Left colon (tissue), 2 donors: Measurements from ENCODE around the gene LENEP. TPM values are rescaled to one million over a fixed set of nuclear protein-coding genes. Genes with fewer than 3 reads are reported as not detected.
A peak's percentile ranks its signal among the peaks of the same experiment; 100 is the strongest.

ENCODE experiments used
- ATAC-seq: fragments of 200-7000 bp; cut with Tn5 transposase; one replicate; pipeline ENCODE4 v1.9.1; 2020; ENCODE audit warnings: mild to moderate bottlenecking, moderate library complexity
- DNase-seq, 2 donors: peaks; one replicate each; pipeline ENCODE4 v3.0.0-alpha.2; 2020
- intact Hi-C, 2 donors: fragments of 100-400 bp; cut with DNase I in 1 of 2; cut with micrococcal nuclease in 1 of 2; formaldehyde crosslinking; loops; one replicate each; pipeline versions ENCODE4 v1.11.2 to v1.14.0; 2022; cut with DNase I, micrococcal nuclease
- total RNA-seq, 2 donors: library from RNA; stranded (reverse); fragmentation: NEBNext Ultra II Directional; extraction: Animal tissue kit (Norgen Biotek cat#: 25700); gene quantifications; one replicate each; pipeline ENCODE4 v1.2.1, GENCODE V29; 2021
- donor health status: DM: no; HTN: no; CAD: no.
- donor health status: DM: yes; HTN: yes; CAD: no.

The LENEP gene
- total RNA-seq, 2 donors from 2014 or later: 0.52 TPM; not detected in 1

DNA sequence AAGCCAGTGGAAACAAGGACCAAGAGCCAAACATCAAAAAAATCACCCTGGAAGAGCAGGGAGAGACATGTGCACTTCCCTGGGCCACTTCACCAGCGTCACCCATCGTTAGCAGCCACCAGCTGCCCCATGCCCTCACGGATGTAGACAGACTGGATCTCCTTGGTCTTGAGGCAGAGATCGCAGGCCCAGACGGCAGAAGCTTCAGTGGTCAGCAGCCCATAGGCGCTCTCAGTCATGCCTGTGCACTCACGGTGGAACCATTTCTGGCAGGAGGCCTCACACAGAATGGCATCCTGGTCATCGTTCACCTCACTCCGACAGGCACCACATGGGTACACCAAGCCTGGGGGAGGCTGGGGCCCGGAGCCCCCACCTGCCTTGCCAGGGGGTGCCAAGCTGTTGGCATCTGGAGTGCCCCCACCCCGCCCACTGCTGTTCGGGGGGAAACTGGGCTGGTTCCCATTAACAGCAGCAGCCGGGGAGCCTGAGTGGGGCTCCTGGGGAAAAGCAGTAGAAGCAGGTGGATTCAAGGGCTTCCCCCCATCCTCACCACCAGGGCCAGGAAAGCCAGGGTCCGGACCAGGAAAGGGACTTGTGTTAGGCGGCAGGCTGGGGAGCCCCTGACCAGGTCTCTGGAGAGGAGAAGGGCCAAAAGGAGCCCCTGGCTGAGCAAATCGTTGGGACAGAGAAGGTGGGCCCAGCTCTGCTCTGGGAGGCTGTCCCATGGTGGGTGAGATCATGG lies 34.5 kb upstream of the LENEP start:
- ATAC-seq: no peak
- intact Hi-C loops: no loop called here

DNA sequence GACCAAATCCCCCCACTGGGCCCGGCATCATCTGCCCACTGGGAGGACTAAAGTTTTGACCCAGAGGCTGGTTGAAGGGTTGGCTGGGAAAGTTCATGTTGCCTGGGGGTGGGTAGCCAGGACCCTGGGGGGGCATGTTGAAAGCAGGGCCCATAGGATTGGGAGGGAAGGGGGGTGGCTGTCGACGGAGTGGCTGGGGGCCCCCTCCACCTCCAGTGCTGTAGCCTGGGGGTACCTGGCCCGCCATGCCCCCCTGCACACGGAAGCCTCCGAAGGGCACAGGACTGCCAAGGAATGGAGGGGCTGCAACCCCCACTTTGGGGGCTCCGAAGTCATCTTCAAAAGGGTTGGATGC lies 34.0 kb upstream of the LENEP start:
- ATAC-seq (no peak), DNase-seq (no peak)
- intact Hi-C loops: no loop called here

More for the DNA sequence above, 34.5 kb upstream of the LENEP start:
- DNase-seq: no peak

DNA sequence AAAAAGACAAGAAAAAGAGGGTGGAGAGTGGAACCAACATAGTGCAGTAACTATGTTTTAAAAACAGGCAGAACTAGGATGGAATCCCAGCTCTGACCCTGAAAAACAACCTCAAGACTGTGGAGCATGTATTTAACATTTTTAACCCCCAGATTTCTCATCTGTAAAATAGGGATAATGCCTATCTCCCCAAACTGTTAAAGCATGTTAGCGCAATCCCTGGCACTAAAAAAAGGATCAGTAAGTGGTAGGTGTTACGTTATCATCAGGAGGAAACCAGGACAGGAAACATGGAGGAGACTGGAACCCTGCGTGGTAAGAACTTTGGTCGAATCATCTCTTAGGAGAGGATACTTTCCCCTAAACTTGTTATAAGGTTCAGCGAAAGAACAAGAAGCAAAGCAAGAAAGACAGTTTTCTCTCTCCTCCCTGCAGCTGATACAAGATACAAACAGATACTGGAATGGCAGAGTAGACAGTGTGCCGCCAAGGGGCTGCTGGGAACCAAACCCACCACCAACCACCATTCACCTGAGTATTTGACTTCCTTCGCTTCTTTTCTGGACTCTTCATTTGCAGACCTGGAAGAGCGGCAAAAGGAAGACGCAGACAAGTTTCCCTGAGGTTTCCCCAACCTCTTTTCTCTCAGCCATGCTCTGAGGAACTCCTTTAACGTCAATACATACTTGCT lies 32.8 kb upstream of the LENEP start:
- intact Hi-C loops: loop anchor here in 1 of 2 donors (10.0 kb wide), 1 partner anchor 54 kb away; no protein-coding TSS in a partner anchor
- ATAC-seq: no peak

DNA sequence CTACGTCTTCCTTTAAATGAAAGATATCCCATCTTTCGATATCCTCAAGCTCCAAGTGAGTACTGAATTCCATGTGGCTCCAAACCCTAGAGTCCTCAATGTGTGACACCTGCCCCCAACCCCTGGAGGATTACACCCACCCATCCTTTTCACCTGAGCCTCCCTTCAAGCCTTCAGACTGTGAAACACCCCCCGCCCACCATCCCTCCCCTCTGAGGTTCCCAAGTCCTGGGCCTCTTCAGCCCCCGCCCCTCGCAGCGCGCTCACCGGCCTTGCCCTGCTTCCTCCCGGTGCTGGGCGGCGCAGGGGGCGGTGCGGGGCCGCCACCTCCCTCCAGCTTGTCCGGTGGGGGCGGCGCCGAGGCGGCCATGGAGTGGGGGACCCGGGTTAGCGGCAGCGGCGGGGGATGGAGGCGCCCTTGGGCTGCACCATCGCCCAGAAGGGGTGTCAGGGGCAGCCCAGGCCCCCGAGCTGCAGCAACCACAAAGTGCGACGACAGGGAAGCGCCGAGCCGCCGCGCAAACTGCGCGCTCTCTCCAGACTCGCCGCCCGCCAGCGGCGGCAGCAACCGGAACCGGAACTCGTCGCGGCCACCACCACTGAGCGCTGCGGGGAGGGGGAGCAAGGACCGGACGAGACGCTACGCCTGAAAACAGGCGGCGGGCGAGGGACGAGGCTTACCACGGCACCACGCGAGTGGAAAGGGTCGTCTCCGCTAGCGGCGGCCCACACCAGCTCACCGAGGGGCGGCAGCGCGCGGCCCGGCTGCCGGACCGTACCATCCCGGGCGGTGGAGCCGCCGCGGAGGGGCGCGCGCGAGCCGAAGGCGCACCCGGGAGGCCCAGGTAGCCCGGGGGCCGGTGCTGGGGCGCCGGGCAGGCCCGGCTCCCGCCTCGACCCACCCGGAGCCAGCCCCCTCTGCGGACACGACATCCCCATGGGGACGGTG lies 31.9 kb upstream of the LENEP start, which contains the start of gene PYGO2:
Gene PYGO2 (minus strand): TSS at position 576 of the 949 bp plus-strand sequence. CDS start 206 bp downstream, at position 370.
- ATAC-seq: peak; percentile 86
- intact Hi-C loops: loop anchor here in 1 of 2 donors (10.0 kb wide), 1 partner anchor 53 kb away; no protein-coding TSS in a partner anchor
- peak; percentile 83 to 90 for DNase-seq

More for the DNA sequence above, 32.8 kb upstream of the LENEP start:
- DNase-seq: no peak

DNA sequence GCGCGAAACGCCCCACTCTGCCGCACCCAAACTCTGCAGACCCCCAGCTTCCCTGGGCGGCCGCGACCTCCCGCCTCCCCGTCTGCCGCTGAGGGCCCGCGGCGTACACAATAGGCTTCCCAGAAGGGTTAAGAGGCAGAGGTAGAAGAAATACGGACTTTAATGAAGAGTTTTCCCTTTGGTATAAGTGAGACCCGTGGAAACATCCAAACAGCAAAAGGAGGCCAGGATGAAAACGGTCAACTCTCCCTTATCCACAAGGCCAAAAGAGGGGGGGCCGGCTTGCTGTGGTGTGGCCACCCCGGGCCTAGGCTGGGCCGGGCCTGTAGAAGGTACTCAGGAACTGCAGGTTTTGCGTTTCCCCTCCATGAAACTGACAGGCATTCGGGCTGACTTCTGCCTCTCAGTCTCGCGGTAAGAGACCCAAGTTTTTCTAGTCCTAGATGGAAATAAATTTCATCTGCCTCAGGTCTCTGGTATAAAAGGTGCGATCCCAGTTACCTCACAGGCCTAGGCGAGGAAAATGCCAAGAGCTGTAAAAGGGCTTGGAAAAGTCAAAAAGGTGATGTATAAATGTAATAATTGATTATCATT lies 31.1 kb upstream of the LENEP start:
- DNase-seq: peak in 1 of 2 donors; percentile 59
- intact Hi-C loops: loop anchor here in 1 of 2 donors (10.0 kb wide), 1 partner anchor 53 kb away; no protein-coding TSS in a partner anchor
- ATAC-seq: peak; percentile 16

DNA sequence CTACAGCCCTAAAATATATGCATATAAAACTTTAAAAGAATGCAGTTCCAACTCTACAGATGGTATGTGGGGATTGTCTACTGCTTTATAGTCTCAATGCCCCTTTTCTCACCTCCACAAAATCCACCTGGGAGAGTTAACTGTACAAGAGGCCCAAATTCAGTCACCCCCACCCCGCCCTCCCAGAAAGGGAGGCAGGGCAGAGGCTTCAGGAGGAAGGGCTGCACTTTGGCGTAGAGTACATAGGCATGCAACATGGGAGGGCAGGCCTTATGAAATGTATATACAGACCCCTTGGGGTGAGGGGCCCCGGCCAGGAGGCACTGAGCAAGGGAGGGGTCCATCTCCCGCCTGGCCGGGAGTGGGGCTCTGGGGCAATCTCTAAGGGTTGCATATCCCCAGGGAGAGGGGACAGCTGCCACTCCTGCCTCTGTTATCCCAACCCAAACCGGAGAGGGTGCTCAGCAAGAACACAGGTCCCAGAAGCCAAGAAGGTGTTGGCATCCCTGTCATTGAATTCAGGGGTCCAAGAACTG lies 30.5 kb upstream of the LENEP start:
- no peak for ATAC-seq
- no peak for DNase-seq
- intact Hi-C loops: loop anchor here in 1 of 2 donors (10.0 kb wide), 1 partner anchor 52 kb away; no protein-coding TSS in a partner anchor

DNA sequence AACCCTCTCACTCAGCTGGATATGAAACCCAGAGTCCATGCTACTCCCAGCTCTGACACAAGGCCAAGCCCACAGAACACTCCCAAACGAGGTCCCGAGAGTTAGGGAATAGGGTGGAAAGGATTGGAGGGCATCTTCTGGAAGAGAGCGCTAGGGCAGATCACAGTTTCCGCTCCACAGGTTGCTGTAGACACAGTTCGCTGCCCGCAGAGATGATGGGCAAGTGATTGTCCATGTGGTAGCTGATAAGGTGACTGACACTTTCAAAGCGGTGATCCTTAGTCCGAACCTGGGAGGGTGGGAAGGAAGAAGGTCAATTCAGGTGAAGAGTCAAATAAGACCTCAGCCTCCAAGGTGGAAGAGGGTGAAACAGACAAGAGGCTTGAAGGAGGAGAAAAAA lies 29.7 kb upstream of the LENEP start:
- DNase-seq: no peak
- intact Hi-C loops: loop anchor here in 1 of 2 donors (10.0 kb wide), 1 partner anchor 51 kb away; no protein-coding TSS in a partner anchor
- ATAC-seq: no peak

DNA sequence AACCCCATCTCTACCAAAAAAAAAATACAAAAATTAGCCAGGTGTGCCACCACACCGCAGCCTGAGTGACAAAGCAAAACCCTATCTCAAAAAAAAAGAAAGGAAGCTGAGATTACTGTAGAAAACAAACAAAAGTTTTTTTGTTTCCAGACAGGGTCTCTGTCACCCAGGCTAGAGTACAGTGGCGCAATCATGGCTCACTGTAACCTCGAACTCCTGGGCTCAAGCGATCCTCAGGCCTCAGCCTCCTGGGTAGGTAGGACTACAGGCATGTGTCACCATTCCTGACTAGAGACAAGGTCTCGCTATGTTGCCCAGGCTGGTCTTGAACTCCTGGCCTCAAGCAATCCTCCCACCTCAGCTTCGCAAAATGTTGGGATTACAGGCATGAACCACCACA lies 29.0 kb upstream of the LENEP start:
- DNase-seq (no peak), ATAC-seq (no peak)
- intact Hi-C loops: loop anchor here in 1 of 2 donors (10.0 kb wide), 1 partner anchor 50 kb away; no protein-coding TSS in a partner anchor

DNA sequence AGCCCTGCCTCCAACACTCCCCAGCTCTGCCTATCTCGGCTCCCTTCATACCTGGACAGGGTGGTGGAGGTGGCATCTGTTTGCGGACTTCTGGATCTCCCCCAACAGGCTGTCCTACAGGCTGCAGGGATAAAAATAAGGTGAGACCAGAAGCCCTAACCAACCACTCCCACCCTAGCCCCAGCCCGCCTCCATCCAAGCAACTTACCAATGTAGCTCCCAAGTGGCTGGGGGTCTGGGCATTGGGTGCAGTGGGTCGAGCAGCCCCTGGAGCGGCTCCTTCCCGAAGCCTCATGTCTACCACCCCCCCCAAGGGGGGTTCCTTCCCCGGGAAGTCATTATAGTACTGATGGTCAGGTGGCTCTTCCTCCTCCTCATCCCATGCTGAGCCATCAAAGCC lies 27.3 kb upstream of the LENEP start:
- ATAC-seq (no peak), DNase-seq (no peak)
- intact Hi-C loops: loop anchor here in 1 of 2 donors (10.0 kb wide), 1 partner anchor 49 kb away; no protein-coding TSS in a partner anchor

DNA sequence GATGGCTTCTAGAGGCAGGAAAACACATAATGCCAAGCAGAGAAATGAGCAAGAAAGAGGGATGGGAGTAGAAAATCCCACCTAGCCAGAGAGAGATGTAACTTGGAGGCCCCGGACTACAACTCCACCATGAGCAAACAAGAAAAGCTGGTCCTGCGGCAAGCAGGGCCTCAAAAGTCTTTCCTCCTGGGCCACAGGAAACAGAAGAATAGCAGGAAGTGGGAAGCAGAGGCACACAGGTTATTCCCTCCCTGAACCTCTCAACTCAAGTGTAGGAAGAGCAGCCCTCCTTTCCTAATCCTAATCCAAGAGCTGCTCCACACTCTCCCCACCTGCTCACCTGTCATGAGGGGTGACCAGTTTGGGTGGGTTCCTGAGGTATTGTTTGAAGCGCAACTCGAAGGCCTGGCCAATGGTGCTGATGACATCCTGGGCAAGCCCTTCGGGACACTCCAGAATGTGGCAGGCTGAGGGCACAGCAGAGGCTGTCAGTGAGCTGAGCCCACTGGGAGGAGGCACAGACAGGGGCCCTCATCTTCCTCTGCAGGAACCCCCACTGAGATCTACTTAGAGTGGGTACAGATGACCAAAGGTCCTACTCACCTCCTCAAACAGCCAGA lies 25.9 kb upstream of the LENEP start:
- intact Hi-C loops: loop anchor here in 1 of 2 donors (10.0 kb wide), 1 partner anchor 47 kb away; no protein-coding TSS in a partner anchor
- ATAC-seq (no peak), DNase-seq (no peak)

DNA sequence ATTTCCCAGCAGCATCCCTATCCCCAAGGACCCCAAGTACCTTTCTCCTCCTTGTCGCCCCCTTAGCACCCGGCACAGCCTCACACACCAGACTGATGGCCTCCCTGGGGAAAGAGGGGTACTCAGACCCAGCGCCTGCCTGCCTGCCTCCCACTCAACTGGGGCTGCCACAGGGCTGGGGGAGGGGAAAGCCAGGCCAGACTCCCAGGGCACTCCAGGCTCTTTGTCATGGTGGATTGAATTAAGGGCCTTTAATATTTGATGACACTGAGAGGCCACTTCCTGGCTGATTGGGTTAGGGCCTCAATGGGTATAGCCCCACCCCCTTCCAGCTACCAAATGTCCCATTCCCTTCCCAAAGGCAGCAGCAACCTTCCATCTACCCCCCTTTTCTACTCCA lies 24.7 kb upstream of the LENEP start:
- no peak for ATAC-seq
- DNase-seq: no peak
- intact Hi-C loops: loop anchor here in 1 of 2 donors (10.0 kb wide), 1 partner anchor 46 kb away; no protein-coding TSS in a partner anchor

DNA sequence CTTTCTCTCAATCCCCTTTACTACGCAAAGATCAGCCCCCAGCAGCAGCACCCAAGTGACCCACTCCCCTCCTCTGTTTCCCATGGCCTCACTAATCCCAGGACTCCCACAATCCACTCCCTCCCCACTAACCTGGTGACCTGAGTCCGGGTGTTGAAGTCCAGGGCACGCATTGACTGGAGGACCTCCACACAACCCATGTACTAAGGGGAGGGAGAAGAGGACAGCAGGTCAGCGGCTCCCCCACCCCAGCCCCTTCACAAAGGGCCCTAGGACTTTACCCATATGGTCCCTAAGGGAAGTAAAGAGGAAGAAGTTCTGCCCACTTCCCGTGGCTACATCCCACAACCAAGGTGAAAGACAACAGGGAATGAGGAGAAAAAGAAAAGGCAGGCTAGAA lies 24.1 kb upstream of the LENEP start:
- intact Hi-C loops: loop anchor here in 1 of 2 donors (10.0 kb wide), 1 partner anchor 46 kb away; no protein-coding TSS in a partner anchor
- ATAC-seq (no peak), DNase-seq (no peak)

DNA sequence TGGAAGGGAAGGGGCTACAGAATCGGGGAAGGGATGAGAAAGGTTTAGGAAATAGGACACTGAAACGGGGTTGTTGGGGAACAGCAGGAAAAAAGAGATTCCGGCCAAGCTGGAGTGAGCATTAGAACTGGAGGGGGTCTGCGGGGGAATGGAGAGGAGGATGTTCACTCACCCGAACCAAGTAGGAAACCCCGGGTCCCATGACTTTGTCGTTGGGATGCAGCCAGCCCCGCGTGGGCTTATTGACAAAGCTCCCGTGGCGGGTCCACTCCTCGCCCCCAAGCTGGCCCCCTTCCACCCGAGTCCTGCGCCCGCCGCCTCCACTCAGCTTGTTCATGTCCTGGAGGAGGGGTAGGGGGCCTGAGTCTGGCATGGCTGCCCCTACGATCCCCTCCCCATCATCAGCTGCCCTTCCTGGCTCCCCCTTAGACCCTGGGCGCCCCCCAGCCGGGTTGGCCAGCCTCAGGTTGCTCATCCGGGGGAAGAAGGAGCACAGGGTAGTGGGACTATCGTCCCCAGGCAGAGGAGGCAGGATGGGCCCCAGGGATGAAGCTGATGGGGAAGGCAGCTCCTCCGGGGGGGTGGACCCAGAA lies 23.4 kb upstream of the LENEP start:
- intact Hi-C loops: loop anchor here in 1 of 2 donors (10.0 kb wide), 1 partner anchor 45 kb away; no protein-coding TSS in a partner anchor
- DNase-seq (no peak), ATAC-seq (no peak)

DNA sequence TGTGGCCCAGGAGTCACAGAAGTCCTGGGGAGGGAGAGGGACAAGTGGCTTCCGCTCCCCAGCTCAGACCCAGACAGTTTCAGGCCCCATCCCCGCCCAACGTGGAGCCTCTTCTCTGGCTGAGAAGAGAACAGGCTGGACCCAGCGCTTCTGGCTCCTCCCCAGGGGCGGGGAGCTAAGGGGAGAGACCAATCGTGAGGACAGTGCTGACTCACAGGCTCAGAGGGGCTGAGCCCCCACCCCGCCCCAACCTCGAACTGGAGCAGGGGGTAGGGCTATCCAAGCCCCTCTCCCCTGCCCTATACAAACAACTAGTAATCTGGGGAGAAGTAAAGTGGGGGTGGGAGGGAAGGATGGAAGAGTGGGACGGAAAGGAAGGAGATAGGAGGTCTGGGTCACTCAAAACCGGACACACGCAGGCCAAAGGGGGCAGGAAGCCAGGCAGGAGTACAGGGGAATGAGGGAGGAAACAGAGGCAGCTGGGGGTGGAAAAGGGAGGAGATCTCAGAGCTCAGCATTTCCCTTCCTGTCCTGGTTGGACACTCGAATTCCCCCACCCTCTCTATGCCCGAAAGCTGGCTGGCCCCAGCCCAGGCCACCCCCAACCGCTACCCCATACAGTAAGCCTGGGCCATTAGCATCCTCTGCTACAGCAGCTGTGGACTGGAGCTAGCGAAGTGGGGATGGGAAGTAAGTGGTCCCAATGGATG lies 22.6 kb upstream of the LENEP start, which contains the start of gene SHC1:
Gene SHC1 (minus strand): TSS at position 117 of the 710 bp plus-strand sequence. CDS start 221 bp downstream, outside the sequence.
- intact Hi-C loops: no loop called here
- DNase-seq (peak; percentile 77 to 92), ATAC-seq (no peak)

DNA sequence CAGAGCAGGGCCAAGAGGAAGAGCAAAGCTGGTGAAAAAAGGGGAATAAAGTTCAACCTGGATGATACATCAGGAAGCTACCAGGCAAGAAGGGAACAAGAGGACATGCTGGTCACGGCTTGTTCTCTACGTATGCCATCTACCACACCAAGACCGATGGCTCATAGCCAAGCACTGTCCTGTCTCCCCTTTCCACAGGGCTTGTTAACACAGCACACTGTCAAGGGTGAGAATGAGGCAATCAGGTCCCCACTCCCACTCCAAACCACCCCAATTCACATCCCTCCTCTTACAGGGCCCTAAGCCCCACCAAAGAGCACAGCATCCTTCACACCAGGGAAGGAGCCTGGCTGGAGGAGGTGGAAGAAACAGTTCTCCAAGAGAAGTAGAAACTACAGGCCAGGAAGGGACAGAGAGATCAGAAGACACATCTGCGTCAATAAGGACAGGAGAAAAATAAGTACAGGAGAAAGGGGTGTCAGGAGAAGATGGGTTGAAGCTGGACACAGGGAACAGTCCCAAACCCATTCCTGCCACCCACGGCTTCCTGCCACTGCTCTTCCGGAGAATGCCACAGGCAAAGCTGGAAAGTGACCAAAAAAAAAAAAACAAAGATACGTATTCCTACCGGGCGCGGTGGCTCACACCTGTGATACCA lies 21.9 kb upstream of the LENEP start:
- intact Hi-C loops: no loop called here
- ATAC-seq (no peak), DNase-seq (peak in 1 of 2 donors; percentile 69)

DNA sequence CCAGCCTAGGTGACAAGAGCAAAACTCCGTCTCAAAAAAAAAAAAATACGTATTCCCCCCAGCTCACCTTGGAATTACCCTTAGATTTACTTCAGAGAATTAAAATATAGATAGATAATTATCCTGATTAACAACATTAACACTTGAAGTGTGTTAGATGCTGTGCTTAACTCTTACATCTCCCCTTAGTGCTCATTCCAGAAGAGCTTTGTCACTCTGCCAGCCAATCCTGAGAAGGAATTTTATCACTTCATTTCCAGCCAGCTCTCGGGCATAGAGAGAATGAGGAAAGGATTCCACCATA lies 21.2 kb upstream of the LENEP start:
- DNase-seq (no peak), ATAC-seq (no peak)
- intact Hi-C loops: no loop called here
